CD4-positive, alpha-beta T cell treated with Interleukin-6 at 100 ng/mL for 8 hours (primary cell): Measurements from ENCODE around the gene RRP8.

Source experiments
- DNase-seq: peaks from one replicate; pipeline ENCODE4 v3.0.0-alpha.2; 2020; ENCODE audit warnings: mixed read lengths, low spot score

RRP8 gene

DNA sequence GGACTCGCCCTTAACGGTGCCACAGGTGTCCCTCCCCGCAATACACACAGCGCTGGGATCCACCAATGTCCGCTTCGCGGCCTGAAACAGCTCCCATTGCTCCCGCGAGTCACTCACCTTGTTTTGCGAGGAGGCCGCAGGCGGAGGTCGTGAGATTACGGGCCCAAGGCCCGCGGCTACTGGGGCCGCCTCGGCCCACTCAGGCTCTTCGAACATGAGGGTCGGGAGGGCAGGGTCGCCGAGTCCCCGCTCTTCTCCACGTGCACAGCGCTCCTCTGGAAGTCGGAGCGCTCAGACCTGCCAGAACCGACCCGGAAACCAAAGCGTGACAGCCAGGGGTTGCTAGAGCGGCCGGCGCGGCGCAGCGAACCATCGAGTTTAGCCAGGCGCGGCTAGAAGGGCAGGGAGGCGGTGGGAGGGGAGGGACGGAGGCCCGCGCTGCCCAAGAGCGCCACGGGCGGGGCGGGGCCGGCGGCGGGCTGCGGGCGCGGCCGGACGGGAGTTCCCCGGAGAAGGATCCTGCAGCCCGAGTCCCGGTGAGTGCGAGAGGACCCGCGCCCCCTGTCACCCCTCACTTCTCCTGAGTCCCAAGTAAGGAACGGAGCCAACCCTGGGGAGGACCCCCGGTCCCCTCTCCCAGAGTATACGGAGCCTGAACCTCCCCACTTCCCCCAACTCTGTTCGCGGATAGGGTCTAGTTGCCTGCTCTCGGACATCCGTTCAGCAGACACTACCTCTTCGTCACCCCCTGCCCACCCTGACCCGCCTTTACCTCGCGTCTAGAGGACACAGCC, at the start of gene RRP8, which contains the start of gene ILK:
Gene RRP8 (minus strand): TSS at position 330 of the 794 bp plus-strand sequence. CDS start 114 bp downstream, at position 216.
Gene ILK (plus strand): TSS at position 488 of the 794 bp plus-strand sequence. CDS start 498 bp downstream, outside the sequence.
- peak; percentile 85 for DNase-seq

- DNase-seq: no peak
Observed at GRCh38 chr11:6653097-6653496, 49.7 kb upstream of the RRP8 start.

DNA sequence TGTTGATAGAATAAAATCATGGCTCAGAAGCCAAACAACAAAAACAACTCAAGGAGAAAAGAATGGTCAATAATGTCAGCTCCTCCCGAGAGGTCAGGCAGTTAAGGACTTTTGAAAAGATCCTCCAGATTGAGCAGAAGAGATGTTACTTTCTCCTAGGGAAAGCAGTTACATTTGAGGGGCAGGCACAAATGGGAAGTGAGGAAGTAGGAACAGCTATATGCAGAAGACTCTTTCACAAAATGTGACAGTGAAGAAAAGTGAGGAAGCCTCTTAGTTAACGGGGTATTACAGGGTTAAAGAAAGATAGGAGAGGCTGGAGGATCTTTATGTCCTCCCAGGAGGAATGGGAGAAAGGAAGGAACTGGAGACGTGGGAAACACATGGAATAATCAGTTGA, 48.8 kb upstream of the RRP8 start:
- no peak for DNase-seq

GRCh38 chr11:6650980-6651379, 47.6 kb upstream of the RRP8 start:
- no peak for DNase-seq

- no peak for DNase-seq
Observed at GRCh38 chr11:6650104-6650503, 46.7 kb upstream of the RRP8 start.

- DNase-seq: no peak
Observed at GRCh38 chr11:6648501-6648900, 45.1 kb upstream of the RRP8 start.

- DNase-seq: no peak
Observed at GRCh38 chr11:6647836-6648235, 44.4 kb upstream of the RRP8 start.

DNA sequence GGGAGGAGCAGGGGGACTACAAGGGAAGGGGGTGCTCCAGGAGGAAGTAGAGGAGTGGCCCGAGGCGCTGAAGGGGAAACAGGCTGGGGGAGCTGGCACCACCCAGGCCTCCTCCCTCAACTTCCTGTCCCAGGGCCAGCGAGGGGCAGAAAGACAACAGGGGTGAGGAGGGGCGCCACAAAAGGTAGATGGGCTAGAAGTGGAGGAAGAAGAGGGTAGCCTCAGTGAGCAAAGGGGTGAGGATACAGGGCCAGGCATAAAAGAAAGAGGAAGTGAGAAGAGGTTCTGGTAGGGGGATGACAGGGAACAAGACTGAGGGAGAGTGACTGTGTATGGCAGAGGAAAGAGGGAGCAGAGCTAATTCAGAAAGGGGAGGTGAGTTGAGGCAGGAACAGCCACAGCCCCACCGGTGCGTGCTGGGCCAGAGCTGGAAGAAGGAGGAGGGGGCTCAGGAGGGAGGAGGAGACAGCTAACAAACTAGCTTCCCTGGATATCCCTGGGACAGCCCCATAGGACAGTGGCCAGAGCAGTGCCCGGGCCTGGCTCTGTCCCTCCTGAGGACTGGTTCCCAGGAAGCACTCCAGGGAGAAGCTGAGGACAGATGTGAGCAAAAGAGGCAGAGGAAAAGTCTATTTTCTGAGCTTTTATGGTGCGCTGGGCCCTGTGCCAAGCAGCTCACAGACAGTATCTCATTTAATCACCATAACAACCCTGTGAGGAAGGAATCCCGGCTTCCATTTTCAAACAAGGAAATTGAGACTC, 43.7 kb upstream of the RRP8 start:
- DNase-seq: peak; percentile 36

GRCh38 chr11:6646576-6646917, 43.1 kb upstream of the RRP8 start:
- DNase-seq: no peak

- DNase-seq: no peak
Observed at GRCh38 chr11:6646071-6646470, 42.7 kb upstream of the RRP8 start.

- DNase-seq: no peak
Observed at GRCh38 chr11:6642957-6643356, 39.5 kb upstream of the RRP8 start.

DNA sequence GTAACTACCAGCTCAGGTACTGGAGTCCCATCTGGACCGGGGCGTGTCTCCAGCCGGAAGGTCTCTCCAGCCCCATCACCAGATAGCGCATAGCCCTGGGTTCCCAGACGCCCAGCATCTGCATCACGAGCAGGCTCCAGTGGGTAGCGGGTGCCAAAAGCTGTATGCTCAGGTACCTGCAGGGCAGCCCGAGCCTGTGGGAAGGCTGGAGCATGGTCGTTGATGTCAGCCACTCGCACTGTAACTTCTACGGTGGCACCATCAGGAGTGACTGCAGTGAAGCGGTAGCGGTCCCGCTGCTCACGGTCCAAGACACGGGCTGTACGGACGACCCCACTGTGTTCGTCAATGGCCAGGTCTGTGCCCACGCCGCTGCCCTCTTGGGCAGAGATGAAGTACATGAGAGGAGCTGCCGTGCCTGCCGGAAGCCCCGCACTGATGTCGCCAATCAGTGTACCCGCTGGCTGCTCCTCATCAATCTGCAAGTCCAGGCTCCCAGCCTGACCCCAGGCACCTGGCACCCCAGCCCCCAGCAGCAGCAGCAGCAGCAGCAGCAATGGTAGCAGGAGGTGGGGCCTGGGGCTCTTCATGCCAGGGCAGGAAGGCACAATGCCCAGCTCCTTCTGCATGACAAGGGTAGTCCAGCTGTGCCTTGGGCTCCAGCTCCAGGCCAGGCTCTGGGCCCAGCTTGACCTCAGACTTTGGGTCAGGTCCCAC, 37.7 kb upstream of the RRP8 start:
- no peak for DNase-seq

DNA sequence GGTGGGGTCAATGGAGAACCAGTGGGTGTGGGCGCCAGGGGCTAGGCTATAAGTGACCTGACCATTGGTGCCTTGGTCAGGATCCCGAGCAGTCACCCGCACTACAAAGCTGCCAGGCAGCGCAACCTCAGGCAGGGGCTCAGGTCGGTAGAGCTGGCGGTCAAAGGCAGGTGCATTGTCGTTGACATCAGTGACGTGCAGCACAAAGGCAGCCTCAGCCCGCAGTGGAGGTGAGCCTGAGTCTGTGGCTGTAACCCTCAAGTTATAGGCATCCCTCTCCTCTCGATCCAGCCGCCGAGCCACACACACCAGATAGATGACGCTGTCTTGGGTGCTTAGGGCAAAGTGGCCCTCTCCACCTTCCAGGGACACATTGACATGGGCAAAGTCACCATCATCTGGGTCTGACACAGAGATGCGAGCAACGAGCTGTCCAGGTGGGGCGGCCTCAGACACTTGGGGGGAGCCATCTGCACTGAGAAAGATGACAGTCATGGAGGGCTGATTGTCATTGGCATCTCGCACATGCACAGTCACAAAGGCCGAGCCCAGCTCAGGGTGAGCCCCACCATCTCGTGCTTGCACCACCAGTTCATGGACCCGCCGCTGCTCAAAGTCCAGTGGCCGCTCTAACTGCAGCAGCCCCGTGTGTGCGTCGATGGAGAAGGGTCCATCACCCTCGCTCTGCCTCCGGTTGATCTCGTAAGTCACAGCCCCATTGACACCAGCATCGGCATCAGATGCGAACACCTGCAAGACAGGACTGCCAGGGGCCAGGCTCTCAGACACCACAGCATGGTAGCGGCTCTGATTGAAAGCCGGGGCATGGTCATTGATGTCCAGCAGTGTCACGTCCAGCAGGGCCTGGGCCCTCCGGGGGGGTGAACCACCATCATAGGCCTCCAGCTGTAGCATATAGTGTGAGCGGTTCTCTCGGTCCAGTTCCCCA, 36.9 kb upstream of the RRP8 start:
- DNase-seq: no peak

GRCh38 chr11:6638429-6638828, 35.0 kb upstream of the RRP8 start:
- no peak for DNase-seq

DNA sequence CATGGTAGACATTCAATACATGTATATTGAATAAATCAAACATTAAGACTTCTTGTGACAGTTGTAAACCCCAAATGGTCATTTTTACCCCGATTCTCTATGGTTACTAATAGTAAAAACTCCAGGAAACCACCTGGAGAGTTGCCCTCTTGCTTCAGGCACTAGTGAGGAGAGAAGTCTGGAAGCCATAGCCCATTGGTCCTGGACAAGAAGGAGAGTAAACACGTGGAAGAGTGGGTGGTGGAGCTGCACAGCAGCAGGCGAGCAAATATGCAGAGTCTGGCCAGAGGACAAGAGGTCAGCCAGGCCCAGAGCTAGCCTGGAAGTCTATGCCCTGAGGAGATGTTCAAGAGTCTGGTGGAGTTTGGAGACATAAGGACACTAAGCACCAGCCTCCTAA, 34.5 kb upstream of the RRP8 start:
- DNase-seq: no peak

GRCh38 chr11:6636480-6636879, 33.1 kb upstream of the RRP8 start:
- DNase-seq: no peak

- DNase-seq: no peak
Observed at GRCh38 chr11:6635082-6635932, 31.9 kb upstream of the RRP8 start.

GRCh38 chr11:6634534-6634933, 31.1 kb upstream of the RRP8 start:
- DNase-seq: no peak

GRCh38 chr11:6633422-6634408, 30.3 kb upstream of the RRP8 start:
- DNase-seq: no peak
